GM15510 (cell line): ENCODE results near the gene CDK5.
A peak's percentile ranks its signal among the peaks of the same experiment; 100 is the strongest.

Experiments used
- POLR2A ChIP-seq: IDR thresholded peaks from 3 replicates; pipeline ENCODE4 v1.6.1; 2011; ENCODE audit warnings: borderline replicate concordance; ENCODE audit not compliant: insufficient read length; ENCODE audit errors: extremely low read depth

CDK5 gene

GRCh38 chr7:151088856-151089699 lies 31.4 kb upstream of the CDK5 start:
- TF ChIP-seq POLR2A, result no peak

- TF ChIP-seq POLR2A, result no peak
These were observed 30.5 kb upstream of the CDK5 start for GRCh38 chr7:151088019-151088855.

DNA sequence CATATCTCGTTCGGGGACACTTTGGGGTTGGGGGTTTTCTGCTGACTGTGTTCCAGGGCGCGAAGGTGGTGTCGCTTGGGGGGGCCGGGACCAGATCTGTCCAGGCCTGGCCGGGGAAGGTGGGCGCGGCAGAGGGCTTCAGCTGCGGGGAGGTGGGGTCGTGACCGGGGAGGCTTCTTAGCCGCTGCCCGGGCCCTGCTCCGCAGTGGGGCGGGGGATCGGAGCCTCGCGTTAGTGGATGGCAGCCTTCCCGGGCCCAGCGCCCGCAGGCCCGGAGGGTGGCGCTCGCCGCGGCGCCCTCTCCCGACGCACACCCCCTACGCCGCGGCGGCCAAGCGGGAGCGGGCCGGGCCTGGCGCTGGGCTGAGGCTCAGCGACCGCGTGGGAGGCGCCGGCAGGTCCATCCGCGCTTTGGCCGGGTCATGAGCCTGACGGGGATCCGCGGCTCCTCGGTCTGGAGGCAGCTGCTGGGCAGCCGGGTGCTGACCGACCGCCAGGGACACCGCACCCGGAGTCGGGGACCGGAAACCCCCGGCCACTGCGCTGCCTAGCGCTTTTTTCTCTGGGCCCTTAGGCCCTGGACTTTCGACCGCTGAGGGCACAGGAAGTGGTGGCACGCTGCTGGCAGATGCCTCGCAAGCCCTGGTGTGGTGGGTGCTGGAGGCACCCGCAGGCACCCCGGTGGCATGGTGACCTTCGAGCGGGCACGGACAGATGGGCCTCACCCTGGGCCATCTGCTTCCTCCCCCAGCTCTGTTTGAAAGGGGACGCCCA lies 29.7 kb upstream of the CDK5 start:
- TF ChIP-seq POLR2A, result peak; percentile 33

GRCh38 chr7:151086802-151087244 lies 29.1 kb upstream of the CDK5 start:
- TF ChIP-seq POLR2A, result no peak

DNA sequence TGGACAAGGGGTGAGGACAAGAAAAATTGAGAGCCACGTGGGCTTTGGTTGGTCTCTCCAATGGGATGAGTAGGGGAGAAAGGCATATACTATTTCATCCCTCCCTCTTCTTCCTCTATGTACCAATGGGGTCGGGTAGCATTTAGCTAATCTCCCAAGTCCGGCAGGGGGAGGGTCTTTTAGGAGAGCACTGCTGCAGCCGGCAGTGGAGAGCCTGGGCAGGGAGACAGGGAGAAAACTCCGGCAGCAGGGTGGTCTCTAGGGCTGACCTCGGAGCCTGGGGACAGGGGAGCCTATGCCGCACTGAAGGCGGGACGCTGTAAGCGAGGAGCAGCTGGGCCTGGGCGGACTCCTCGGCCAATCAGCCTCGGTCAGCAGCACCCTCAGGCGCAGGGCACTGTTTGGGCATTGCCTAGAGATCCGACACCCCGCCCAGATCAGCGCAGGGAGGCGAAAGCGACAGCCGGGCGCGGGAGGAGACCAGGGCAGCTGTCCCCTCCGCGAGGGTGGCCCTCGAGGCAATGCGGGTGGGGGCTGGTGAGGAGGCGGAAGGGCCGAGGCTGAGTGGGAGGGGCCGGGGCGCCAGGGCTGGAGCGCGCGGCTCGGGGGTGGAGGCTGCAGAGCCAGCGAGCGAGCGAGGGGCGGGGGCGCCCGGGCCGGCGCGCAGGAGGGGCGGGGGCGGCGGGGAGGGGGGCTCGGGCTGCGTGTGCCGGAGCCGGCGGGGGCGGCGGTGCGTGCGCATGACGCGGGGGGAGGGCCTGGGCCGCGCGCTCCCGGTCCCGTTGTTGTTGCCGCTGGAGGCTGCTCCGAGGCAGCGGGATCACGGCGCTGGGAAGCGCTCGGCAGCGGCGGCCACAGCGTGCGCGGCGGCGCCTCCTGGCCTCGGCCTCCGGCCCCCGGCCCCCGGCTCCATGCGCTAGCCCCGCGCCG lies 28.3 kb upstream of the CDK5 start, which contains the start of gene AGAP3:
Gene AGAP3 (plus strand): TSS at position 785 of the 930 bp plus-strand sequence. CDS start 267 bp downstream, outside the sequence.
- peak; percentile 83 for TF ChIP-seq POLR2A

DNA sequence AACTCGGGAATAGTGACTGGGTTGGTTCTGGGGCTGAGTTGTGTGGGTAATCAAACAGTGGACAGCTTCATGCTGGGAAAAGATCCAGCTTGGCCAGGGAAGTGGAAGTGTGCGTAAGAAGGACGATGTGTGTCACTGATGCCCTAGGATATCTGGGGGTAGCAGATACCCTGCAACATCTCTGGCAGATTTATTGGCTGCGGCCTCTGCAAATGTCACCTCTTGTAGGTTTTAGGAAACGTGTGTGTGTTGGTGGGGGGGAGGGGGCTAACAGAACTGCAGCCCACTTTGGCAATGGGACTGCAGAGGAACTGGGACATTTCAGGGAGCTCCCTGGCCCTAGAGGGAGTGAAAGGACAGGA lies 27.6 kb upstream of the CDK5 start:
- no peak for TF ChIP-seq POLR2A

- TF ChIP-seq POLR2A, result no peak
These were observed 26.1 kb upstream of the CDK5 start for GRCh38 chr7:151083824-151084160.

- TF ChIP-seq POLR2A, result peak; percentile 69
These were observed 25.6 kb upstream of the CDK5 start, which contains the start of gene TMUB1 for GRCh38 chr7:151083071-151083823. Gene TMUB1, minus strand, starts transcription at chr7:151083493. Its CDS starts 930 bp downstream, at chr7:151082563.

GRCh38 chr7:151082141-151083070 lies 24.7 kb upstream of the CDK5 start:
- TF ChIP-seq POLR2A, result no peak

DNA sequence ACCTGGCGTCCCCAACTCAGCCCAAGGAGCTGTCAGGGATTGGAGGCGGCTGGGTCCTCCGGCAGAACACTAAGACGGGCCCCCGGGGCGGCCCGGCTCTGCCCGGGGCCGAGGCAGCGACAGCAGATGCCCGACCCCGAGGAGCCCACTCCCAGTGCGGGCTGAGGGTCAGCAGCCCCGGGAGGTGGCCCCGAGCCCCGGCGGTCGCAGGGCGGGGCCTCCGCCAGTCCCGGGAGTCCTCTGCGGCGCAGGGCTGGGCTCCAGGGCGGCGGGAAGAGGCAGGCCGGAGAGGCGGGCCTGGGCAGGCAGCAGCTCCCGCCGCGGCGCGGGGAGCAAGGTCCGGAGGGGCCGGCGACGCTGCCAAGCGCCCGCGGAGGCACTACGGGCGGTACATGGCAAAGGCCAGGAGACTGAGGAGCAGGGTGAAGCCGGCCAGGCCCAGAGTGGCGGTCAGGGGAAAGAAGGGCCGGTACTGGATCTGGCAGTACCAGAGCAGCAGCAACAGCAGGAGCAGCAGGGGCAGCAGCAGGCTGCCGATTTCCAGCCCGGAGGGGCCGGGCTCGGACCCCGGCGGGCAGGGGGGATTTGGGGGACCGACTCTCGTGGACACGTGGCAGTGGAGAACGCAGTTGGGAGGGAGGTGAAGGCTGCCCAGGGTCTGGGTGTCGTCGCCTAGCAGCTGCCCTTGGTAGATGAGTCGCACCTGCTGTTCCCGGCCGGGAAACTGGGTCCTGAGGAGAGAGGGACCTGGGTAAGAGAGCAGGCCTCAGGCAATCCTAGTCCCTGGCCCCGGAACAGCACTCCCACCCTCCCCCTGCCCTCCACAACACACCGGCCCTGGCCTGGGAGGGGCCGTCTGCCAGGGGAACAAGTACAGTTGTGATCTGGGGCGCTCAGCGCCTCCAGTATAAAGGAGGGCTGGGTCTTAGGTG lies 23.7 kb upstream of the CDK5 start:
- TF ChIP-seq POLR2A, result no peak
